ACC112 (cell line): Measurements from ENCODE around the gene SELENBP1.

Source experiments
- H2AFZ ChIP-seq: fragments of 200-600 bp; sonication (generic); one replicate; pipeline ENCODE4 v1.6.0; 2017; ENCODE audit warnings: antibody characterized with exemption, low read length; ENCODE audit not compliant: unreplicated experiment
- H3K27ac ChIP-seq: fragments of 200-600 bp; sonication (generic); 2 replicates; pipeline ENCODE4 v1.5.1; 2014; ENCODE audit warnings: low read depth, mild to moderate bottlenecking, antibody characterized with exemption, low read length, moderate library complexity
- H3K27me3 ChIP-seq: fragments of 200-600 bp; sonication (generic); 2 replicates; pipeline ENCODE4 v1.6.1; 2014; ENCODE audit warnings: mild to moderate bottlenecking, antibody characterized with exemption, low read length, moderate library complexity, mixed read lengths; ENCODE audit not compliant: insufficient read depth
- H3K36me3 ChIP-seq: fragments of 200-600 bp; sonication (generic); 2 replicates; pipeline ENCODE4 v1.6.1; 2016; ENCODE audit warnings: mild to moderate bottlenecking, antibody characterized with exemption, low read length, moderate library complexity, mixed read lengths; ENCODE audit not compliant: insufficient read depth
- H3K4me1 ChIP-seq: fragments of 200-600 bp; sonication (generic); one replicate; pipeline ENCODE4 v1.6.1; 2016; ENCODE audit warnings: low read length, mixed read lengths; ENCODE audit not compliant: insufficient read depth, unreplicated experiment, control insufficient read depth
- H3K4me3 ChIP-seq: fragments of 200-600 bp; sonication (generic); 2 replicates; pipeline ENCODE4 v1.5.1; 2014; ENCODE audit warnings: mild to moderate bottlenecking, low read depth, low read length
- H3K79me2 ChIP-seq: fragments of 200-600 bp; sonication (generic); one replicate; pipeline ENCODE4 v1.6.0; 2016; ENCODE audit warnings: low read length; ENCODE audit not compliant: control insufficient read depth, unreplicated experiment, insufficient read depth

The SELENBP1 gene

DNA sequence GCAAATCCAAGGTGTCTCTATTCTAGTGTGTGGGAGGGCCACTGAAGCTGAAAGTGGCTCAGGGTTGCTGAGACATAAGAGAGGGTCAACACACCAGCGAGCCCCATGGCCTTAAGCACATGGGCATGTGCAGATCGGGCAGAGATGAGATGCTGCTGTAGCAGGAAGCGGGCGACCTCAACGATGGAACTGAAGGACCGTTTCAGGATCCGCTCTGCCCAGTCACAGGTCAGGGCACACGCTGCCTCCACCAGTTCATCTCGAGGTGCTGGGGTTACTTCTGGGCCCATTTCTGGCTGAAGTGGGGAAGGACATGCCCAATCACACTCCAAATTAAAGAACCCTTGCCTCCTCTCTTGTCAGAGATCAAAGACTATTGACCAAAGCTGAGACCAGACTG is 28.9 kb downstream of the SELENBP1 start:
- Histone ChIP-seq H3K27me3 (no peaks in the 10 kb centered on the region), H2AFZ (no peak overlapping the region), H3K27ac (no peak overlapping the region), H3K36me3 (no peaks in the 10 kb centered on the region), H3K4me1 (peaks cover 13% of the 10 kb centered on the region), H3K4me3 (no peak overlapping the region), H3K79me2 (peaks cover 12% of the 10 kb centered on the region)

DNA sequence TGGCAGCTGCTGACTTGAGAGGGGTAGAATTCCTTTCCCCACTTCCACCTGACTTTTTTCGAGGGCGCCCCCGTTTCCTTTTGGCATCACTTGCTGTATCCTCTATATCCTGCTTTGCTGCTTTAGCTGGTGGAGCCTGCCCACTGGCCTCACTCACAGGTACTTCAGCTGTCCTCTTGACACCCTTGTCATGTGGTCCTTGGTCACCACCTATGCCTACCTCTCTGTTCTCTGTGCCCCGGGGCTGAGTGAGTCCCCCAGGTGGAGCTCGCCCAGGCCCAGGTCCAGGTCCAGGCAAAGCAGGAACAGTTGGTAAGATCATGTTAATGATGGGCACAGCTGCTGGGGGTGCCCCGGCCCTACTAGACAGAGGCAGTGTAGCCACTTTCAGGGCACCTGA is 29.9 kb downstream of the SELENBP1 start:
- Histone ChIP-seq H3K4me1 (peaks cover 7% of the 10 kb centered on the region), H3K36me3 (no peaks in the 10 kb centered on the region)

DNA sequence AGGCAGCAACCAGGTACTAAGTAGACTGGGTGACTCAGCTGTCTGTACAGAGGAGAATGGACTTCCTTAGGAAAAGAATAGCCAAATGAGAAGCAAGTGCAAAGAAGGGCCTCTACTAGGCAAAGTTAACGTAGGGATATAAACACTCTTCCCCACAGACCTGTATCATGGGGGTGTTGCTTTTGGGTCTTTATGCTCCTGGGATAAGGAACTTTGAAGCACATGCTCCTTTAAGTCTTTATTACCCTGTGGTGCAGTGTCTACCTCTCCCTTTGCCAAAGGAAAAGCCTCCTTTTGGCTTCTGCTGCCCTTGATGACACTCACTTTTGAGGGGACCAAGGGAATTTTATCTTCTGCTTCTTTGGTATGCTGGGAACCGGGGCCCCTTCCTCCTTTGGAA is 30.5 kb downstream of the SELENBP1 start:
- Histone ChIP-seq H2AFZ (no peak overlapping the region), H3K4me1 (peaks cover 7% of the 10 kb centered on the region), H3K27me3 (no peaks in the 10 kb centered on the region), H3K4me3 (no peak overlapping the region), H3K27ac (no peak overlapping the region), H3K36me3 (no peaks in the 10 kb centered on the region), H3K79me2 (peaks cover 12% of the 10 kb centered on the region)

More for the DNA sequence above, 29.9 kb downstream of the SELENBP1 start:
- no peaks in the 10 kb centered on the region for H3K27me3 ChIP-seq
- H3K4me3 ChIP-seq = no peak overlapping the region
- H3K79me2 ChIP-seq = peaks cover 12% of the 10 kb centered on the region
- H2AFZ ChIP-seq = no peak overlapping the region
- no peak overlapping the region for H3K27ac ChIP-seq

DNA sequence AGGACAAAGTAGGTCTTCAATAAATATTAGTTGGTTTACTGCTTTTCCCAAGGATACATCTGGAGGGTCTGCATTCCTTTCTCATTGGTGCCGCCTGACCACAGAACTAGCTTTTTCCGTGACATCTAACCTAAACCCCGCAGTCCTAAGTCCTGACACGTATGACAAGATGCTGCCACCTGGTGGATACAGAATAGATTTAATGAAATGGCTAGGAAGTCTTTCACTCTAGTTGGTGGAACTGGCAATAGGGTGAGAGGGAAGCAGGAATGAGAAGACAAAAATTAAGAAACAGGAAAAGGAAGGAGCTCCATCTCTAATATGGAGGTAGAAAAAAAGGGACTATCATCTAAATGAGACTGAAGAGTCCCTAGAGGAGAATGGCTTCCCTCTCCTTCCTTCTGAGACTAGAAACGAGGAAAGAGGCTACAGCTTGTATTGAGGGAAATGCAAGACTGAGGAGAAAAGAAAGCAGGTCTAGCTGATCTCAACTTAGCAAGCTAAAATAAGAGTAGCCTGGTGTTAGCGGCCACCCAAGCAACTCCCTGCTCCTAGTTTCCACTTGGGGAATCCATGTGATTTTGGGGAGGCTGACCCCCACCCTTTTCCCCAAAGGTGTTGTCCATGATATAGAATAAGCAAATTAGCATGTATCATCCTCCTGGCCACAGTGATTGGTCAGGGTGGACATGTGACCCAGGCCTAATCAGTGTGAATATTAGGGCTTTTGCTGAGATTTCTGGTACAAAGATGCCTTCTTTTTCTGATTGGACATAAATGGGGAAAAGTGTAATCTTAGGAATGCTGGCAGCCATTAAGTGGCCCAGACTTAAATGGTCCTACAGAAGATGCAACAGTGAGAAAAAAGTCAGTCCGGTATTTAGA is 31.4 kb downstream of the SELENBP1 start:
- H3K4me3 ChIP-seq = no peak overlapping the region
- no peaks in the 10 kb centered on the region for H3K27me3 ChIP-seq
- no peak overlapping the region for H2AFZ ChIP-seq
- peak overlapping the region; percentile 14; the same call in 1 of the 2 replicates for H3K27ac ChIP-seq
- no peaks in the 10 kb centered on the region for H3K36me3 ChIP-seq
- H3K4me1 ChIP-seq = peaks cover 6% of the 10 kb centered on the region
- peaks cover 6% of the 10 kb centered on the region for H3K79me2 ChIP-seq

DNA sequence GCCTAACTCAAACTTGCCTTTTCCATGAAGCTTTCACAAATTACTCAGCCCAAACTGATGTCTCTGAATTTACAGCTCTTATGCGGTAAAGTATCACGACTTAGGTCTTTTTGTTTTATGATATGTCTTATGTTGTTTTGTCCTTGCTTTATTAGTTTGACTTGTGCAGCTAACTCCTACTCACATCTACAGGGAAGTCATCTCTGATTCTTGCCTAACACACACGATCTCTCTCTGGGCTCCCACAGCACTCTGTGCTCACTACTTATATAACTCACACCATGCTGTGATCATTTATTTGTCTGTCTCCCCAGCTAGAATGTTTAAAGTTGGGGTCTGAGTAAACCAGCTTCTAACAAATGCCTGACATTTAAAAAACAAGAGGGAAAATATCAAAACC is 35.9 kb downstream of the SELENBP1 start:
- H3K27ac ChIP-seq = no peak overlapping the region
- no peaks in the 10 kb centered on the region for H3K4me1 ChIP-seq
- no peaks in the 10 kb centered on the region for H3K36me3 ChIP-seq
- no peaks in the 10 kb centered on the region for H3K79me2 ChIP-seq
- no peaks in the 10 kb centered on the region for H3K27me3 ChIP-seq
- no peak overlapping the region for H3K4me3 ChIP-seq
- no peak overlapping the region for H2AFZ ChIP-seq

DNA sequence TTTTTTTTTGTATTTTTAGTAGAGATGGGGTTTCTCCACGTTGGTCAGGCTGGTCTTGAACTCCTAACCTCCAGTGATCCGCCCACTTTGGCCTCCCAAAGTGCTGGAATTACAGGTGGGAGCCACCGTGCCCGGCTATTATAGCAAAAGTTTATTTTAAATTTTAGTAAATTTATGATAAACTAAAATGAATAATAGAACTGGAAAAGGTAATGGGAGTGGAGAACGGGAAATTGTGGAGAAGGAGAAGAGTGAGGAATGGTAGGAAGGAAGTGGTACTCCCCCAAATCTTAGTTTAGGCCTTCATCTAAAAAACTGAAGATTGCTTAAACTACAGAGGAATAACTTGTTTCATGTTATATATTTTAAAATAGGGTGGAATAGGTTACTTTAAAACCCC is 37.7 kb downstream of the SELENBP1 start:
- H3K27me3 ChIP-seq = no peaks in the 10 kb centered on the region
- H2AFZ ChIP-seq = no peak overlapping the region
- no peaks in the 10 kb centered on the region for H3K4me1 ChIP-seq
- H3K27ac ChIP-seq = no peak overlapping the region
- no peaks in the 10 kb centered on the region for H3K79me2 ChIP-seq
- no peaks in the 10 kb centered on the region for H3K36me3 ChIP-seq
- no peak overlapping the region for H3K4me3 ChIP-seq

DNA sequence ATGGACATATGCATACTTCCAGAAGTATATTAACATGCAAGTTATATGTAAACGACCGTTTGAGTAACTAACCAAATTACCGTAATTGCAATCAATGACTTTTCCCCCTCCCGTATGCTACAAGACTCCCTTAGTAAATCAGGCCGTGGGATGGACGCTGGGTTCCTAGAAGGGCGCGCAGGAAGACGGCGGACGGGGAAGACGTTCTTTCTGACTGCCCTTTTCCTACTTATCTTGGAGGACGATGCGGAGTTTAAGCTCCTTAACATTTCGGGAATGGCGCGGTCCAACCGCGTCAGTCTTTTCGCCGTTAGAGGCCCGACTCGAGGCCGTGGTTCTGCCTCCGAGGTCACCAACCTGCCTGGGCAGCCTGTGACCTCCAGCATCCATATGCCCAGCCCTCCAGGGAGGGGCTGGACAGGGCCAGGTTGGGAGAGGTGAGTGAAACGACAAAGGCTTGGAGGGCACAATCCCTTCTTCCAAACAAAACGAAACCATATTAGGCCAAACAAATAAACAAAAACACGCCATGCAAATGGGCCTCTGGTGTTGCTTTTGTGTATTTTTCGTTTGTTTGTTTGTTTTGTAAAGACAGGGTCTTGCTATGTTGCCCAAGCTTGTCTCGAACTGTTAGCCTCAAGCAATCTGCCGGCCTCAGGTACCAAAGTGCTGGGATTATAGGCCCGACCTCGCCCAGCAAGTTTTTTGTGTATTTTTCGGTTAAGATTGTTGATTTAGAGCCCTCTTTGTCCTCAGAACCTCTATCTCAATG is 44.4 kb downstream of the SELENBP1 start:
- peaks cover 31% of the 10 kb centered on the region for H3K79me2 ChIP-seq
- H3K4me1 ChIP-seq = peaks cover 15% of the 10 kb centered on the region
- peaks cover 7% of the 10 kb centered on the region; the same call in 1 of the 2 replicates for H3K36me3 ChIP-seq
- H3K27me3 ChIP-seq = no peaks in the 10 kb centered on the region
- H3K4me3 ChIP-seq = peak overlapping the region; percentile 80
- H3K27ac ChIP-seq = no peak overlapping the region
- peak overlapping the region; percentile 50 for H2AFZ ChIP-seq

DNA sequence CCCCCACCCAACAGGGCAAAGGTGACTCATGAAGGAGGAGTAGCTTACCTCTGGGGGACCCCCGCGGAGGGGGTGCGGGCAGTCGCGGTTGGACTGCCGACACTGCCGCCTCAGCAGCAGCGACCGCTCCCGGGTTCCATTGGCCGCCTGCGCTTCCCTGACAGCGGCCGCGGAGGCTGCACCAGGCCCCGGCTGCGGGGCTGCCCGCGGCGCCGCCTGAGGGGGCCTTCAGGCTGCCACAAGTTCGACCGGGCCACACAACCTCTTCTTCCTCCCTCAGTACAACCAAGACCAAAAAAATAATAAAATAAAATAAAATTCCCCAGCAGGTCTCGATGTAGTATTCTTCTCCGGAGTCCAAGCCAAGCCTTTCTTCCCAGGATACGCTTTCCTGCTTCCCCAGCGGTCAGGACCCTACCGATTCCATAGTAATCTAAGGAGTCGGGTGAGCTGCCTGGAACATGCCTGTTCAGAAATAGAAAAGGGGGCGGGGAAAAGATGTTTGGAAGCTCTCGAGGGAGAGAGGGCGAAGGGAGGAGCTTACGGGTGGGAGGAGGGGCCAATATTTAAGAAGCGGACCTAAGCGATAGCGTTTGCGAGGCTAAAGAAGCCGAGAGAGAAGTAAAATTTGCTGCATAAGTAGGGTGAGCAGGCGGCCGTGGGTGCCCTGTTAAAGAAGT is 45.1 kb downstream of the SELENBP1 start, which contains the start of gene PI4KB:
Gene PI4KB, minus strand, starts transcription at position 194 of the 680 bp plus-strand sequence. CDS start 10,935 bp downstream, outside the sequence.
- no peaks in the 10 kb centered on the region for H3K27me3 ChIP-seq
- H3K79me2 ChIP-seq = peaks cover 32% of the 10 kb centered on the region
- peak within 1 kb of the TSS; percentile 50 for H2AFZ ChIP-seq
- H3K4me1 ChIP-seq = peaks cover 15% of the 10 kb centered on the region
- H3K4me3 ChIP-seq = peak within 1 kb of the TSS; percentile 80
- H3K36me3 ChIP-seq = peaks cover 7% of the 10 kb centered on the region; the same call in 1 of the 2 replicates
- H3K27ac ChIP-seq = peak within 1 kb of the TSS; percentile 88

DNA sequence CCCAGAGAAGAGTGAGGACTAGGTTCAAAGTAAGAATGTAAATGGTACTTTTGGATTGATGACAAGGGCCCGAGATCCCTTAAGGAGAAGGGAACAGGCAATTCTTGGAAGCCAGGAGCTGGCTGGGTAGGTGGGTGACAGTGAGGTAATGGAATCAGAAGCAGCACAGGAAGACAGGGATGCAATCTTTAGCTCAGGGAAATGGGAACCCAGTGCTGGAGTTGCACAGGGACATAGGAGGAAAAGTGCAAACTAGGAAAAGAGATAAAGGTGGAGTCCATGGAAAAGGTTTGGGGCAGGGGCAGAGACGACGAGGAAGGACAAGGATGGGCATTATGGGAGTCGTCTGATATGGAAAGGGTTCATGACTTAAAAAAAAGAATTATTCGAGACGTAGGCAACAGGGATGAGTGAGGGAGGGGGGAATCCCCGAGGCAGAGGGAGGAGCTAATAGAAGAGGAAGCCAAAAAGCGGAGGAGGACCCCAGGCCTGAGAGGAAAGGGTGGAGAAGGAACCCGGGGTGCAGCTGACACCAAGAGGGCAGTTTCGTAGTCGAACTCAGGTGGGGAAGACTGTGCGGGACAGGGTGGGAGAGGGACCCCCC is 45.8 kb downstream of the SELENBP1 start:
- H3K27me3 ChIP-seq = no peaks in the 10 kb centered on the region
- H3K4me3 ChIP-seq = peak overlapping the region; percentile 80
- H3K4me1 ChIP-seq = peaks cover 15% of the 10 kb centered on the region
- H3K36me3 ChIP-seq = peaks cover 7% of the 10 kb centered on the region; the same call in 1 of the 2 replicates
- peaks cover 36% of the 10 kb centered on the region for H3K79me2 ChIP-seq
- peak overlapping the region; percentile 88 for H3K27ac ChIP-seq
- no peak overlapping the region for H2AFZ ChIP-seq
